SK-N-SH (cell line): ENCODE measurements around the gene COL5A2. TPM values are rescaled to one million over a fixed set of nuclear protein-coding genes. Genes with fewer than 3 reads are reported as not detected.

ENCODE experiments used
- CTCF ChIA-PET: fragments of 300-600, 350-600 bp; formaldehyde crosslinking; extraction: SDS; loops from one replicate; lab custom pipeline; 2021; lab: Yijun Ruan, JAX
- POLR2A ChIA-PET: fragments of 350-600 bp; sonication (Branson Sonifier 250); formaldehyde crosslinking; extraction: SDS; loops from one replicate; lab custom pipeline; 2020; ENCODE audit warnings: antibody characterized with exemption, inconsistent platforms; lab: Yijun Ruan, JAX
- DNase-seq: peaks from one replicate; pipeline ENCODE4 v3.0.0; 2012
- H2AFZ ChIP-seq: fragments of 200-600 bp; sonication (generic); 2 replicates; pipeline ENCODE4 v1.8.1; 2016; ENCODE audit warnings: antibody characterized with exemption, mild to moderate bottlenecking, low read depth
- H3F3A ChIP-seq: fragments of 200-600 bp; sonication (generic); replicated peaks from 2 replicates; pipeline ENCODE3; 2016; ENCODE audit warnings: antibody characterized with exemption, mild to moderate bottlenecking; ENCODE audit not compliant: insufficient read depth
- H3K27ac ChIP-seq, 2 experiments: fragments of 200-500 bp in 1 of 2; fragments of 200-600 bp in 1 of 2; sonication (Bioruptor generic) in 1 of 2; sonication (generic), shearing (Covaris generic) in 1 of 2; 2 replicates each; pipeline versions ENCODE4 v1.5.1 to v1.6.1; 2014 to 2016; ENCODE audit warnings: low read depth in 2 of 2, inconsistent platforms in 1 of 2, low read length in 1 of 2, mild to moderate bottlenecking in 1 of 2, mixed read lengths in 1 of 2
- H3K27me3 ChIP-seq: fragments of 200-600 bp; sonication (generic), shearing (Covaris generic); 2 replicates; pipeline ENCODE4 v1.6.1; 2016; ENCODE audit warnings: mixed run types; ENCODE audit not compliant: insufficient read depth
- H3K36me3 ChIP-seq, 2 experiments: fragments of 200-500 bp in 1 of 2; fragments of 200-600 bp in 1 of 2; sonication (Bioruptor generic) in 1 of 2; sonication (generic) in 1 of 2; replicated peaks in 1 of 2; 2 replicates each; pipeline versions ENCODE3 to v1.5.1; 2014 to 2016; ENCODE audit warnings: low read length in 1 of 2, mild to moderate bottlenecking in 1 of 2; ENCODE audit not compliant: insufficient read depth in 2 of 2, control insufficient read depth in 1 of 2
- H3K4me1 ChIP-seq, 2 experiments: fragments of 200-500 bp in 1 of 2; fragments of 200-600 bp in 1 of 2; sonication (Bioruptor generic) in 1 of 2; sonication (generic), shearing (Covaris generic) in 1 of 2; 2 replicates each; pipeline versions ENCODE4 v1.5.1 to v1.6.1; 2014 to 2016; ENCODE audit warnings: low read depth in 1 of 2, low read length in 1 of 2, mixed run types in 1 of 2; ENCODE audit not compliant: insufficient read depth in 2 of 2, control insufficient read depth in 1 of 2
- H3K4me2 ChIP-seq: fragments of 200-600 bp; sonication (generic), shearing (Covaris generic); 2 replicates; pipeline ENCODE4 v1.6.1; 2017; ENCODE audit warnings: mixed run types
- H3K4me3 ChIP-seq, 2 experiments: fragments of 200-500 bp in 1 of 2; fragments of 200-600 bp in 1 of 2; sonication (Bioruptor generic) in 1 of 2; sonication (generic), shearing (Covaris generic) in 1 of 2; 2 replicates each; pipeline versions ENCODE4 v1.5.1 to v1.8.1; 2014 to 2016; ENCODE audit warnings: low read depth in 2 of 2, inconsistent platforms in 1 of 2, low read length in 1 of 2, mild to moderate bottlenecking in 1 of 2, mixed read lengths in 1 of 2, moderate library complexity in 1 of 2
- H3K79me2 ChIP-seq: fragments of 200-600 bp; sonication (generic); 2 replicates; pipeline ENCODE4 v1.8.1; 2017; ENCODE audit warnings: mild to moderate bottlenecking; ENCODE audit not compliant: insufficient read depth
- H3K9ac ChIP-seq: fragments of 200-600 bp; sonication (generic); 2 replicates; pipeline ENCODE4 v1.6.1; 2017; ENCODE audit warnings: mixed run types
- H3K9me2 ChIP-seq: fragments of 200-600 bp; sonication (generic); 2 replicates; pipeline ENCODE4 v1.6.1; 2017; ENCODE audit warnings: mixed run types
- H3K9me3 ChIP-seq: fragments of 200-600 bp; sonication (generic); 2 replicates; pipeline ENCODE4 v1.6.1; 2017; ENCODE audit warnings: mixed run types, mild to moderate bottlenecking, moderate library complexity
- H4K20me1 ChIP-seq: fragments of 200-600 bp; sonication (generic); 2 replicates; pipeline ENCODE4 v1.6.1; 2017; ENCODE audit warnings: mild to moderate bottlenecking, mixed run types; ENCODE audit not compliant: insufficient read depth
- CHD2 ChIP-seq: fragments of 150-350 bp; IDR thresholded peaks from 2 replicates; pipeline ENCODE4 v1.6.1; 2018; ENCODE audit warnings: low read length; ENCODE audit not compliant: partially characterized antibody
- EP300 ChIP-seq, 2 experiments: IDR thresholded peaks; 2 replicates each; pipeline versions ENCODE4 v1.4.0 to v1.6.1; 2012; ENCODE audit warnings: borderline replicate concordance in 1 of 2, low read depth in 1 of 2, low read length in 1 of 2
- EZH2phosphoT487 ChIP-seq: fragments of 200-600 bp; sonication (generic); IDR thresholded peaks from 2 replicates; pipeline ENCODE4 v1.6.1; 2017; ENCODE audit warnings: low read depth, mixed run types, mild to moderate bottlenecking, antibody characterized with exemption, moderate library complexity, borderline replicate concordance
- GATA2 ChIP-seq: sonication (generic); formaldehyde crosslinking; IDR thresholded peaks from 2 replicates; pipeline ENCODE4 v1.5.0; 2020; ENCODE audit warnings: mild to moderate bottlenecking, missing genetic modification reagents
- JUND ChIP-seq: IDR thresholded peaks from 2 replicates; pipeline ENCODE4 v1.4.0; 2012
- RAD21 ChIP-seq: IDR thresholded peaks from 2 replicates; pipeline ENCODE4 v1.6.1; 2012; ENCODE audit warnings: mild to moderate bottlenecking, low read length
- RFX5 ChIP-seq: IDR thresholded peaks from 2 replicates; pipeline ENCODE4 v1.6.1; 2012; ENCODE audit warnings: mild to moderate bottlenecking, improper control_type of control experiment, low read length
- RXRA ChIP-seq: IDR thresholded peaks from 2 replicates; pipeline ENCODE4 v1.4.0; 2012; ENCODE audit warnings: low read depth, mild to moderate bottlenecking, borderline replicate concordance
- SIN3A ChIP-seq: IDR thresholded peaks from 2 replicates; pipeline ENCODE4 v1.6.1; 2012; ENCODE audit warnings: low read depth, mild to moderate bottlenecking, low read length, moderate library complexity, borderline replicate concordance
- SMC3 ChIP-seq: IDR thresholded peaks from 2 replicates; pipeline ENCODE4 v1.6.1; 2012; ENCODE audit warnings: low read depth, low read length, improper control_type of control experiment
- TAF1 ChIP-seq: IDR thresholded peaks from 2 replicates; pipeline ENCODE4 v1.6.1; 2012; ENCODE audit warnings: low read depth, mild to moderate bottlenecking, low read length, moderate library complexity, borderline replicate concordance
- YY1 ChIP-seq: IDR thresholded peaks from 2 replicates; pipeline ENCODE4 v1.4.0; 2012; ENCODE audit warnings: low read depth, mild to moderate bottlenecking
- polyA plus RNA-seq, 3 experiments: library from polyadenylated mRNA; depleted of rRNA; stranded (reverse); fragments of >200 nt; gene quantifications; 2 replicates each; pipeline ENCODE4 v1.2.3, GENCODE V29; 2012
- TF ChIP-seq, protein P1 (sequence below): IDR thresholded peaks from 2 replicates; pipeline ENCODE4 v1.4.0; 2012; ENCODE audit warnings: low read depth
- TF ChIP-seq, protein P2 (sequence below): IDR thresholded peaks from 2 replicates; pipeline ENCODE4 v1.4.0; 2012; ENCODE audit warnings: low read depth, borderline replicate concordance
- TF ChIP-seq, protein P3 (sequence below): IDR thresholded peaks from 2 replicates; pipeline ENCODE4; 2012
- TF ChIP-seq, protein P4 (sequence below): IDR thresholded peaks from 2 replicates; pipeline ENCODE4 v1.4.0; 2012; ENCODE audit warnings: low read depth, borderline replicate concordance

COL5A2 gene
- polyA plus RNA-seq, 1 of the 3 experiments (the other 2 are of a cell fraction), result 20.4 TPM

DNA sequence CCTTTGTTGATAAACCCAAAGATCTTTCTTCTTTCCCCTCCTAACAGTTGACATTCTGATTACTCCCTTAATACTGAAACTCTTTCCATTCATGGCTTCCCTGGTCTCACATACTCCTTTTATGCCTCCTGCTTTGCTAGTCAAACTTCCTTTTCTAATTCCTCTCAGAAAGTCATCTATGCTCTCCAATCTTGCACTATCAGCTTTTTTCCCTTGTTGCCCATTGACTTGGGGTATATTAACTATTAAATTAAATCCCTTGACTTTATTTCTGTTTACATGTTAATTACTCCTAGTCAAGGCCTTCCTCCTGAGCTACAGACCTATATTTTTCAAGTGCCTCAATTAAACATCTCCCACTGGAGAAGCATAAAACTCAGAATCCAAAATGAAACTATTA, 3.6 kb upstream of the COL5A2 start:
- no peak for TF ChIP-seq SIN3A
- no peak for TF ChIP-seq JUND
- TF ChIP-seq EP300 (IDR thresholded peaks at IDR 0.05; ENCODE audit: borderline replicate concordance in 1 of 2, low read depth in 1 of 2, low read length in 1 of 2), result no peak
- TF ChIP-seq GATA2 (CRISPR knock-in tag), result no peak
- TF ChIP-seq, protein P1, sequence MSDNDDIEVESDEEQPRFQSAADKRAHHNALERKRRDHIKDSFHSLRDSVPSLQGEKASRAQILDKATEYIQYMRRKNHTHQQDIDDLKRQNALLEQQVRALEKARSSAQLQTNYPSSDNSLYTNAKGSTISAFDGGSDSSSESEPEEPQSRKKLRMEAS, result no peak
- no peak for TF ChIP-seq CHD2
- TF ChIP-seq RFX5, result no peak
- TF ChIP-seq RXRA, result no peak
- TF ChIP-seq, protein P2, sequence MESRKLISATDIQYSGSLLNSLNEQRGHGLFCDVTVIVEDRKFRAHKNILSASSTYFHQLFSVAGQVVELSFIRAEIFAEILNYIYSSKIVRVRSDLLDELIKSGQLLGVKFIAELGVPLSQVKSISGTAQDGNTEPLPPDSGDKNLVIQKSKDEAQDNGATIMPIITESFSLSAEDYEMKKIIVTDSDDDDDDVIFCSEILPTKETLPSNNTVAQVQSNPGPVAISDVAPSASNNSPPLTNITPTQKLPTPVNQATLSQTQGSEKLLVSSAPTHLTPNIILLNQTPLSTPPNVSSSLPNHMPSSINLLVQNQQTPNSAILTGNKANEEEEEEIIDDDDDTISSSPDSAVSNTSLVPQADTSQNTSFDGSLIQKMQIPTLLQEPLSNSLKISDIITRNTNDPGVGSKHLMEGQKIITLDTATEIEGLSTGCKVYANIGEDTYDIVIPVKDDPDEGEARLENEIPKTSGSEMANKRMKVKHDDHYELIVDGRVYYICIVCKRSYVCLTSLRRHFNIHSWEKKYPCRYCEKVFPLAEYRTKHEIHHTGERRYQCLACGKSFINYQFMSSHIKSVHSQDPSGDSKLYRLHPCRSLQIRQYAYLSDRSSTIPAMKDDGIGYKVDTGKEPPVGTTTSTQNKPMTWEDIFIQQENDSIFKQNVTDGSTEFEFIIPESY, result no peak
- TF ChIP-seq RAD21, result no peak
- no peak for TF ChIP-seq TAF1
- no peak for TF ChIP-seq EZH2phosphoT487
- TF ChIP-seq YY1, result no peak
- TF ChIP-seq, protein P3, sequence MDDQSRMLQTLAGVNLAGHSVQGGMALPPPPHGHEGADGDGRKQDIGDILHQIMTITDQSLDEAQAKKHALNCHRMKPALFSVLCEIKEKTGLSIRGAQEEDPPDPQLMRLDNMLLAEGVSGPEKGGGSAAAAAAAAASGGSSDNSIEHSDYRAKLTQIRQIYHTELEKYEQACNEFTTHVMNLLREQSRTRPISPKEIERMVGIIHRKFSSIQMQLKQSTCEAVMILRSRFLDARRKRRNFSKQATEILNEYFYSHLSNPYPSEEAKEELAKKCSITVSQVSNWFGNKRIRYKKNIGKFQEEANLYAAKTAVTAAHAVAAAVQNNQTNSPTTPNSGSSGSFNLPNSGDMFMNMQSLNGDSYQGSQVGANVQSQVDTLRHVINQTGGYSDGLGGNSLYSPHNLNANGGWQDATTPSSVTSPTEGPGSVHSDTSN, result no peak
- TF ChIP-seq SMC3, result no peak
- TF ChIP-seq, protein P4, sequence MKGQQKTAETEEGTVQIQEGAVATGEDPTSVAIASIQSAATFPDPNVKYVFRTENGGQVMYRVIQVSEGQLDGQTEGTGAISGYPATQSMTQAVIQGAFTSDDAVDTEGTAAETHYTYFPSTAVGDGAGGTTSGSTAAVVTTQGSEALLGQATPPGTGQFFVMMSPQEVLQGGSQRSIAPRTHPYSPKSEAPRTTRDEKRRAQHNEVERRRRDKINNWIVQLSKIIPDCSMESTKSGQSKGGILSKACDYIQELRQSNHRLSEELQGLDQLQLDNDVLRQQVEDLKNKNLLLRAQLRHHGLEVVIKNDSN, result no peak
- POLR2A ChIA-PET, result no interaction called here
- Histone ChIP-seq H3K27me3 (no peaks in the 10 kb centered on the region), H3K79me2 (no peaks in the 10 kb centered on the region), H3K4me2 (no peak overlapping the region), H3K4me1 (no peaks in the 10 kb centered on the region), H3K9ac (no peak overlapping the region), H3K9me2 (no peaks in the 10 kb centered on the region), H3F3A (no peaks in the 10 kb centered on the region), H4K20me1 (no peaks in the 10 kb centered on the region), H3K4me3 (no peak overlapping the region), H3K36me3 (no peaks in the 10 kb centered on the region), H3K27ac (no peak overlapping the region), H3K9me3 (no peaks in the 10 kb centered on the region), H2AFZ (no peak overlapping the region)
- CTCF ChIA-PET, result no interaction called here
- no peak for DNase-seq
